ENCODE data around the gene CFAP126.

Gene CFAP126

DNA sequence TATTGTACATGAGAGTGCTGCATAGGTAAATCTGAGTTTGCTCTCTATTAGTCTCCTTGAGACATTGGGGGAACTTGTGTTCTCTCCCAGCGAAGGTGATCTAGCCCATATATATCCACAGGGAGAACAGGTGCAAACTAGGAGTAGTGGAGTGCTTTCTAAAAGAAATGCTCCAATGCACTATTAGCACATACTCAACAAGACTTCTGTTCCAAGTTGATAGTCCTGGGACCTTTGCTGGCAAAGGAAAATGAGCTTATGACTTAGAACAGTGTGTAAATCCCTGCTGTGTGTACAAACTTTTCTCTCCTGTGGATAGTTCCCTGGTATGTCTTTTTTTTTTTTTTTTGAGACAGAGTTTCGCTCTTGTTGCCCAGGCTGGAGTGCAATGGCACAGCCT lies 25.5 kb downstream of the CFAP126 start:
- H3K36me3 ChIP-seq (ENCODE audit: insufficient read depth, low read length) = peaks cover 56% of the 10 kb centered on the region
- TF ChIP-seq, protein P1, sequence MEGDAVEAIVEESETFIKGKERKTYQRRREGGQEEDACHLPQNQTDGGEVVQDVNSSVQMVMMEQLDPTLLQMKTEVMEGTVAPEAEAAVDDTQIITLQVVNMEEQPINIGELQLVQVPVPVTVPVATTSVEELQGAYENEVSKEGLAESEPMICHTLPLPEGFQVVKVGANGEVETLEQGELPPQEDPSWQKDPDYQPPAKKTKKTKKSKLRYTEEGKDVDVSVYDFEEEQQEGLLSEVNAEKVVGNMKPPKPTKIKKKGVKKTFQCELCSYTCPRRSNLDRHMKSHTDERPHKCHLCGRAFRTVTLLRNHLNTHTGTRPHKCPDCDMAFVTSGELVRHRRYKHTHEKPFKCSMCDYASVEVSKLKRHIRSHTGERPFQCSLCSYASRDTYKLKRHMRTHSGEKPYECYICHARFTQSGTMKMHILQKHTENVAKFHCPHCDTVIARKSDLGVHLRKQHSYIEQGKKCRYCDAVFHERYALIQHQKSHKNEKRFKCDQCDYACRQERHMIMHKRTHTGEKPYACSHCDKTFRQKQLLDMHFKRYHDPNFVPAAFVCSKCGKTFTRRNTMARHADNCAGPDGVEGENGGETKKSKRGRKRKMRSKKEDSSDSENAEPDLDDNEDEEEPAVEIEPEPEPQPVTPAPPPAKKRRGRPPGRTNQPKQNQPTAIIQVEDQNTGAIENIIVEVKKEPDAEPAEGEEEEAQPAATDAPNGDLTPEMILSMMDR (IDR thresholded peaks at IDR 0.05; ENCODE audit: low read length) = no peak
- no peaks in the 10 kb centered on the region for H3K9me3 ChIP-seq (ENCODE audit: low read length)

DNA sequence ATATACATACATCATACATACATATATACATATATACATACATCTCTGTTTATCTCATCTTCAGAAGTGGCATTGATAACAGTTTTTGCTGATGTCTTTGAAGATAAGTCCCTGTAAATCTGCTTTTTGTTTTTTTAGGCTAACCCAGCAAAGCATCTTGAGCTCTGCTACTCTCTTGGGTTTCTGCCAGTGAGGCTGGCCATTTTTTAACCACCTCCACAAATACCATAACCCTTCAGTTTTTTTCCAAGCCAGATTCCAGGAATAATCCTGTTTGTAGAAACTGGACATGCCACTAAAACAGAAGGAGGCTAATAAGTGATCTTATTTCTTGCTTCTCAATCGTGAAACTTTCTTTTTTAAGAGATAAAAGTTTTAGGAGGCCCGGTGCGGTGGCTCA lies 31.9 kb downstream of the CFAP126 start:
- Histone ChIP-seq H4K20me1 (ENCODE audit: insufficient read depth, low read length) (no peaks in the 10 kb centered on the region), H3K27me3 (ENCODE audit: insufficient read depth, low read length) (no peaks in the 10 kb centered on the region), H3K4me1 (ENCODE audit: insufficient read depth, low read length, severe bottlenecking) (no peaks in the 10 kb centered on the region), H3K27ac (ENCODE audit: low read depth, low read length, poor library complexity, severe bottlenecking) (no peak overlapping the region), H3K9ac (ENCODE audit: low read length) (no peak overlapping the region), H3K9me3 (ENCODE audit: low read length) (no peaks in the 10 kb centered on the region), H3K4me2 (ENCODE audit: low read length) (no peak overlapping the region), H3K36me3 (ENCODE audit: insufficient read depth, low read length) (peaks cover 57% of the 10 kb centered on the region), H3K79me2 (ENCODE audit: insufficient read depth, low read length) (no peaks in the 10 kb centered on the region), H3K4me3 (ENCODE audit: low read depth, low read length, poor library complexity, severe bottlenecking) (no peak overlapping the region), H3F3A (ENCODE audit: insufficient read depth, low read length) (no peaks in the 10 kb centered on the region), H3K9me2 (ENCODE audit: low read depth, low read length) (no peaks in the 10 kb centered on the region), H2AFZ (ENCODE audit: low read length) (no peak overlapping the region)
- TF ChIP-seq EZH2 (IDR thresholded peaks at IDR 0.05; ENCODE audit: borderline replicate concordance, low read length) = no peak
- TF ChIP-seq, protein P1 (IDR thresholded peaks at IDR 0.05; ENCODE audit: low read length) = no peak

More for the DNA sequence above, 25.5 kb downstream of the CFAP126 start:
- no peaks in the 10 kb centered on the region for H4K20me1 ChIP-seq (ENCODE audit: insufficient read depth, low read length)
- H3K4me1 ChIP-seq (ENCODE audit: insufficient read depth, low read length, severe bottlenecking) = no peaks in the 10 kb centered on the region
- H3F3A ChIP-seq (ENCODE audit: insufficient read depth, low read length) = no peaks in the 10 kb centered on the region
- H3K9me2 ChIP-seq (ENCODE audit: low read depth, low read length) = no peaks in the 10 kb centered on the region
- H3K9ac ChIP-seq (ENCODE audit: low read length) = no peak overlapping the region
- no peak overlapping the region for H3K4me3 ChIP-seq (ENCODE audit: low read depth, low read length, poor library complexity, severe bottlenecking)
- no peaks in the 10 kb centered on the region for H3K27me3 ChIP-seq (ENCODE audit: insufficient read depth, low read length)
- H3K79me2 ChIP-seq (ENCODE audit: insufficient read depth, low read length) = no peaks in the 10 kb centered on the region
- no peak overlapping the region for H3K4me2 ChIP-seq (ENCODE audit: low read length)
- no peak overlapping the region for H2AFZ ChIP-seq (ENCODE audit: low read length)
- H3K27ac ChIP-seq (ENCODE audit: low read depth, low read length, poor library complexity, severe bottlenecking) = no peak overlapping the region

DNA sequence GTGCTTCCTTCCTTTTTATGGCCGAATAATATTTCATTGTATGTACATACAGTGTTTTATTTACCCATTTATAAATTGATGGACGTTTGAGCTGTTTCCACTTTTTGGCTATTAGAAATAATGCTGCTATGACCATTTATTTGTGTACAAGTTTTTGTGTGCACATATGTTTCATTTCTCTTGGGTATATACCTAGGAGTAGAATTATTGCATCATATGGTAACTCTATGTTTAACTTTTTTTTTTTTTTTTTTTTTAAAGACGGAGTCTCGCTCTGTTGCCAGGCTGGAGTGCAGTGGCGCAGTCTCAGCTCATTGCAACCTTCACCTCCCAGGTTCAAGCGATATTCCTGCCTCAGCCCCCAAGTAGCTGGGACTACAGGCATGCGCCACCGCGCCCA lies 34.5 kb downstream of the CFAP126 start:
- Histone ChIP-seq H3K79me2 (ENCODE audit: insufficient read depth, low read length) (no peaks in the 10 kb centered on the region), H2AFZ (ENCODE audit: low read length) (no peak overlapping the region), H4K20me1 (ENCODE audit: insufficient read depth, low read length) (no peaks in the 10 kb centered on the region), H3K4me1 (ENCODE audit: insufficient read depth, low read length, severe bottlenecking) (no peaks in the 10 kb centered on the region), H3K9me3 (ENCODE audit: low read length) (no peaks in the 10 kb centered on the region), H3K9ac (ENCODE audit: low read length) (no peak overlapping the region), H3K27ac (ENCODE audit: low read depth, low read length, poor library complexity, severe bottlenecking) (no peak overlapping the region), H3K4me3 (ENCODE audit: low read depth, low read length, poor library complexity, severe bottlenecking) (no peak overlapping the region), H3K36me3 (ENCODE audit: insufficient read depth, low read length) (peaks cover 62% of the 10 kb centered on the region), H3K27me3 (ENCODE audit: insufficient read depth, low read length) (no peaks in the 10 kb centered on the region), H3K9me2 (ENCODE audit: low read depth, low read length) (no peaks in the 10 kb centered on the region), H3K4me2 (ENCODE audit: low read length) (no peak overlapping the region), H3F3A (ENCODE audit: insufficient read depth, low read length) (no peaks in the 10 kb centered on the region)
- TF ChIP-seq, protein P1 (IDR thresholded peaks at IDR 0.05; ENCODE audit: low read length) = no peak
- no peak for TF ChIP-seq EZH2 (IDR thresholded peaks at IDR 0.05; ENCODE audit: borderline replicate concordance, low read length)

Data from OCI-LY1 (cell line).